Measurements from ENCODE around the gene GYPC.

Gene GYPC

GRCh38 chr2:126736133-126736874 lies 80.3 kb downstream of the GYPC start:
- no peak for DNase-seq

DNA sequence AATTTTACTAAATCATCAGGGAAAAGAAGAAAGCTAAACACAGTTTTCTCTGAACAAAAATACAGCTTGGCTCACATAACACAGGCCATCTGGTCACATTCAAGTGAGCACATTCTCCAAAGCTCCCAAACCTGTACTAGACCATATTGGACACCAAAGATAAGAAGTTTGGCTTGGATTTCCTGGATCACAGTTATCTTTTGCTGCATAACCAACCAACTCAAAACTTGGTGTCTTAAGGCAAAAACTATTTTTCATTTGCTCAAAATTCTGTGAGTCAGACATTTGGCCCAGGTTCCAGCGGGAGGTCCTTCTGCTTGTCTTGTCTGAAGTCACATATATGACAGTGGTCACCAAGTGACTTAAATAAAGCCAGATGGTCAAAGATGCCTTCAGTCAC lies 83.2 kb downstream of the GYPC start:
- no peak for DNase-seq

DNA sequence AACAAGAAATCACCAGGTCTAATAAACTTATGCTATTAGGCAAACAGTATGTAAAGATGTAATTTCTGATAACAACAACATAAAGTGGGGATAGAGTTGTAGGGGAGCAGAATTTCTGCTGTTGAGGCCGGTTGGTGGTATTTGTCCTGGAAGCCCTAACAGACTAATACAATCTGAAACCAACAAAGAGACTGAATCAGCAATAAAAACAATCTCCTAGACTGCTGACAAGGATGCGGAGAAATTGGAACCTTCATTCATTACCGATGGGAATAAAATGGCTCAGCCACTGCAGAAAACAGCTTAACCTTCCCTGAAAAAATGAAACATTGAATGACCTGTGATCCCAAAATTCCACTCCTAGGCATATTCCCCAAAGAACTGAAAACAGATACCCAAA lies 88.7 kb downstream of the GYPC start:
- no peak for DNase-seq
